Renal pelvis (tissue), 4 donors: ENCODE measurements around the gene LRRC4C. TPM values are rescaled to one million over a fixed set of nuclear protein-coding genes. Genes with fewer than 3 reads are reported as not detected.
A peak's percentile ranks its signal among the peaks of the same experiment; 100 is the strongest.

ENCODE experiments used
- DNase-seq: peaks from one replicate; pipeline ENCODE4 v3.0.0-alpha.2; 2013
- polyA plus RNA-seq, 3 donors: library from polyadenylated mRNA; unstranded; fragments of 120-200 nt; gene quantifications; one replicate each; pipeline ENCODE4 v1.2.1, GENCODE V29; 2013; ENCODE audit not compliant: insufficient read length in 3 of 3

The LRRC4C gene
- polyA plus RNA-seq, 3 donors = 13.1 to 13.8 (median 13.3) TPM

GRCh38 chr11:41273908-41274307 is 185.5 kb downstream of the LRRC4C start:
- DNase-seq = no peak

GRCh38 chr11:41267451-41267850 is 192.0 kb downstream of the LRRC4C start:
- DNase-seq = no peak

- DNase-seq = no peak
Observed at GRCh38 chr11:41256041-41256440, 203.4 kb downstream of the LRRC4C start.

- DNase-seq = no peak
Observed at GRCh38 chr11:41254966-41255365, 204.5 kb downstream of the LRRC4C start.

- DNase-seq = no peak
Observed at GRCh38 chr11:41250408-41250935, 209.0 kb downstream of the LRRC4C start.

- no peak for DNase-seq
Observed at GRCh38 chr11:41247621-41248020, 211.8 kb downstream of the LRRC4C start.

GRCh38 chr11:41246399-41246745 is 213.1 kb downstream of the LRRC4C start:
- DNase-seq = no peak

GRCh38 chr11:41245704-41246398 is 213.6 kb downstream of the LRRC4C start:
- DNase-seq = no peak

- DNase-seq = no peak
Observed at GRCh38 chr11:41245184-41245583, 214.3 kb downstream of the LRRC4C start.

- DNase-seq = peak; percentile 52
Observed at GRCh38 chr11:41237382-41237781, 222.1 kb downstream of the LRRC4C start.

- DNase-seq = no peak
Observed at GRCh38 chr11:41235668-41236067, 223.8 kb downstream of the LRRC4C start.

GRCh38 chr11:41225856-41226633 is 233.4 kb downstream of the LRRC4C start:
- DNase-seq = no peak

- DNase-seq = no peak
Observed at GRCh38 chr11:41222236-41222635, 237.2 kb downstream of the LRRC4C start.

- DNase-seq = no peak
Observed at GRCh38 chr11:41206388-41206787, 253.1 kb downstream of the LRRC4C start.

- DNase-seq = peak; percentile 45
Observed at GRCh38 chr11:41201156-41201555, 258.3 kb downstream of the LRRC4C start.

GRCh38 chr11:41190437-41191082 is 268.9 kb downstream of the LRRC4C start:
- DNase-seq = no peak

- no peak for DNase-seq
Observed at GRCh38 chr11:41189701-41190436, 269.6 kb downstream of the LRRC4C start.

- no peak for DNase-seq
Observed at GRCh38 chr11:41177791-41178190, 281.7 kb downstream of the LRRC4C start.

GRCh38 chr11:41175304-41175972 is 284.0 kb downstream of the LRRC4C start:
- peak; percentile 2 for DNase-seq

- DNase-seq = no peak
Observed at GRCh38 chr11:41146326-41146725, 313.1 kb downstream of the LRRC4C start.

GRCh38 chr11:41145420-41145819 is 314.0 kb downstream of the LRRC4C start:
- DNase-seq = no peak
